ENCODE results near the gene ABCG2. TPM values are rescaled to one million over a fixed set of nuclear protein-coding genes. Genes with fewer than 3 reads are reported as not detected.
A peak's percentile ranks its signal among the peaks of the same experiment; 100 is the strongest.

Gene ABCG2
- total RNA-seq, 1 experiment from 2014 or later = 3.8 TPM

DNA sequence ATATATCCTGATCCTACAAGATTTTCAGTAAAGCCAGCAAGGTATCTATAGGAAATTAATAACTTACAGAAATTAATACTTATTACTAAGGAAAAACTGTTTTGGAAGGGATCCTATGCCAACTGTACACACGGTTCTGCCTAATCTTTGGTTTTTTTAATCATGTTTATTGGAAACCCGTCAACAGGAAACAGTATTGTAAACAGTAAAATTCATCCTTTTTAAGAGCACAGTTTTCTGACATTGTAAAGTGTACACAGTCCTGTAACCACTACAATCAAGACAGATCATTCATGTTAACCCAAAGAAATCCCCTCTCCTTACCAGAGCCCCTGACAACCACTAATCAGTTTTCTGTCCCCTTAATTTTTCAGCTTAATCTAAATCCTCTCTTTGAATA, 9.9 kb downstream of the ABCG2 start:
- no peak overlapping the region for H3K4me3 Mint-ChIP-seq
- DNase-seq (ENCODE audit: low spot score) (no peak), ATAC-seq (no peak)
- no peak for TF ChIP-seq ZNF263 (CRISPR knock-in tag; IDR thresholded peaks at IDR 0.05; ENCODE audit: low read depth)
- TF ChIP-seq GTF2I (CRISPR knock-in tag; conservative IDR thresholded peaks at IDR 0.05) = no peak
- TF ChIP-seq NFATC4 (CRISPR knock-in tag; IDR thresholded peaks at IDR 0.05) = no peak
- TF ChIP-seq, protein P1, sequence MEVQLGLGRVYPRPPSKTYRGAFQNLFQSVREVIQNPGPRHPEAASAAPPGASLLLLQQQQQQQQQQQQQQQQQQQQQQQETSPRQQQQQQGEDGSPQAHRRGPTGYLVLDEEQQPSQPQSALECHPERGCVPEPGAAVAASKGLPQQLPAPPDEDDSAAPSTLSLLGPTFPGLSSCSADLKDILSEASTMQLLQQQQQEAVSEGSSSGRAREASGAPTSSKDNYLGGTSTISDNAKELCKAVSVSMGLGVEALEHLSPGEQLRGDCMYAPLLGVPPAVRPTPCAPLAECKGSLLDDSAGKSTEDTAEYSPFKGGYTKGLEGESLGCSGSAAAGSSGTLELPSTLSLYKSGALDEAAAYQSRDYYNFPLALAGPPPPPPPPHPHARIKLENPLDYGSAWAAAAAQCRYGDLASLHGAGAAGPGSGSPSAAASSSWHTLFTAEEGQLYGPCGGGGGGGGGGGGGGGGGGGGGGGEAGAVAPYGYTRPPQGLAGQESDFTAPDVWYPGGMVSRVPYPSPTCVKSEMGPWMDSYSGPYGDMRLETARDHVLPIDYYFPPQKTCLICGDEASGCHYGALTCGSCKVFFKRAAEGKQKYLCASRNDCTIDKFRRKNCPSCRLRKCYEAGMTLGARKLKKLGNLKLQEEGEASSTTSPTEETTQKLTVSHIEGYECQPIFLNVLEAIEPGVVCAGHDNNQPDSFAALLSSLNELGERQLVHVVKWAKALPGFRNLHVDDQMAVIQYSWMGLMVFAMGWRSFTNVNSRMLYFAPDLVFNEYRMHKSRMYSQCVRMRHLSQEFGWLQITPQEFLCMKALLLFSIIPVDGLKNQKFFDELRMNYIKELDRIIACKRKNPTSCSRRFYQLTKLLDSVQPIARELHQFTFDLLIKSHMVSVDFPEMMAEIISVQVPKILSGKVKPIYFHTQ (CRISPR knock-in tag; IDR thresholded peaks at IDR 0.05) = no peak
- no peak for TF ChIP-seq GABPB1 (CRISPR knock-in tag; IDR thresholded peaks at IDR 0.05)
- TF ChIP-seq, protein P2, sequence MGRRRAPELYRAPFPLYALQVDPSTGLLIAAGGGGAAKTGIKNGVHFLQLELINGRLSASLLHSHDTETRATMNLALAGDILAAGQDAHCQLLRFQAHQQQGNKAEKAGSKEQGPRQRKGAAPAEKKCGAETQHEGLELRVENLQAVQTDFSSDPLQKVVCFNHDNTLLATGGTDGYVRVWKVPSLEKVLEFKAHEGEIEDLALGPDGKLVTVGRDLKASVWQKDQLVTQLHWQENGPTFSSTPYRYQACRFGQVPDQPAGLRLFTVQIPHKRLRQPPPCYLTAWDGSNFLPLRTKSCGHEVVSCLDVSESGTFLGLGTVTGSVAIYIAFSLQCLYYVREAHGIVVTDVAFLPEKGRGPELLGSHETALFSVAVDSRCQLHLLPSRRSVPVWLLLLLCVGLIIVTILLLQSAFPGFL (CRISPR knock-in tag; IDR thresholded peaks at IDR 0.05; ENCODE audit: borderline replicate concordance) = no peak
- CTCF ChIA-PET = interaction anchor here (1.8 kb wide), 1 partner anchor 71 kb away, joined by 4 read pairs; no protein-coding TSS in a partner anchor
- H3K9me3 Mint-ChIP-seq = peaks cover 10% of the 10 kb centered on the region
- H3K4me1 Mint-ChIP-seq = peaks cover 58% of the 10 kb centered on the region
- no peaks in the 10 kb centered on the region for H3K27me3 Mint-ChIP-seq (ENCODE audit: low read depth)
- POLR2A ChIA-PET = no interaction called here
- peaks cover 9% of the 10 kb centered on the region for H3K36me3 Mint-ChIP-seq
- no peak overlapping the region for H3K27ac Mint-ChIP-seq

- H3K36me3 Mint-ChIP-seq = peaks cover 9% of the 10 kb centered on the region
- ChIA-PET POLR2A (no interaction called here), CTCF (interaction anchor here (0.6 to 1.8 kb wide), 2 partner anchors 71 to 158 kb away, joined by 3 to 4 read pairs; no protein-coding TSS in a partner anchor)
- H3K27ac Mint-ChIP-seq = no peak overlapping the region
- no peaks in the 10 kb centered on the region for H3K27me3 Mint-ChIP-seq (ENCODE audit: low read depth)
- H3K4me3 Mint-ChIP-seq = no peak overlapping the region
- peak; percentile 44 for ATAC-seq
- TF ChIP-seq NFATC4 (CRISPR knock-in tag; IDR thresholded peaks at IDR 0.05) (no peak), PRRX2 (CRISPR knock-in tag; IDR thresholded peaks at IDR 0.05) (no peak), IRF2 (CRISPR knock-in tag; IDR thresholded peaks at IDR 0.05; ENCODE audit: borderline replicate concordance, low read depth) (no peak), TEAD1 (CRISPR knock-in tag; IDR thresholded peaks at IDR 0.05) (no peak), GABPB1 (CRISPR knock-in tag; IDR thresholded peaks at IDR 0.05) (no peak), ERG (CRISPR knock-in tag; IDR thresholded peaks at IDR 0.05) (no peak)
- H3K9me3 Mint-ChIP-seq = peaks cover 14% of the 10 kb centered on the region
- H3K4me1 Mint-ChIP-seq = peaks cover 60% of the 10 kb centered on the region
- no peak for DNase-seq (ENCODE audit: low spot score)
Measured at GRCh38 chr4:88147799-88148217, 10.6 kb downstream of the ABCG2 start.

DNA sequence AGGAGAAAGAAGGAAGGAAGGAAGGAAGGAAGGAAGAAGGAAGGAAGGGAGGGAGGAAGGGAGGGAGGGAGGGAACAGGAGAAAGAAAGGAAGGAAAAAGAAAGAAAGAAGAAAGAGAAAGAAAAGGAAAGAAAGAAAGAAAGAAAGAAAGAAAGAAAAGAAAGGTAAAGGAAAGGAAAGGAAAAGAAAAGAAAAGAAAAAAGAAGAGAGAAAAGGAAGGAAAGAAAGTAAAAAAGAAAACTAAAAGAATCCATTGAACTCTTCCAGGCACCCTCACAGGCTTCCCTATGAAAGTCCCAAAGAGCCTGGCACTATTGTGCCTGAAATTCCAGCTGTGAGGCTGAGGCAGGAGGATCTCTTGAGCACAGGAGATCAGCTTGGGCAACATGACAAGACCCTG, 11.5 kb downstream of the ABCG2 start:
- CTCF ChIA-PET = no interaction called here
- no peak overlapping the region for H3K27ac Mint-ChIP-seq
- peaks cover 14% of the 10 kb centered on the region for H3K9me3 Mint-ChIP-seq

GRCh38 chr4:88144866-88145300, 13.6 kb downstream of the ABCG2 start:
- DNase-seq (ENCODE audit: low spot score) (no peak), ATAC-seq (no peak)
- Mint-ChIP-seq H3K27ac (no peak overlapping the region), H3K9me3 (peaks cover 14% of the 10 kb centered on the region), H3K36me3 (peaks cover 9% of the 10 kb centered on the region), H3K4me1 (peaks cover 40% of the 10 kb centered on the region), H3K27me3 (ENCODE audit: low read depth) (no peaks in the 10 kb centered on the region; the same call in 1 of the 2 replicates), H3K4me3 (no peak overlapping the region)
- ChIA-PET CTCF (no interaction called here), POLR2A (no interaction called here)
- TF ChIP-seq NR2C2 (CRISPR knock-in tag; IDR thresholded peaks at IDR 0.05) = no peak
- no peak for TF ChIP-seq ZBTB43 (CRISPR knock-in tag; IDR thresholded peaks at IDR 0.05)
- no peak for TF ChIP-seq ZNF423 (CRISPR knock-in tag; IDR thresholded peaks at IDR 0.05)
- TF ChIP-seq, protein P3, sequence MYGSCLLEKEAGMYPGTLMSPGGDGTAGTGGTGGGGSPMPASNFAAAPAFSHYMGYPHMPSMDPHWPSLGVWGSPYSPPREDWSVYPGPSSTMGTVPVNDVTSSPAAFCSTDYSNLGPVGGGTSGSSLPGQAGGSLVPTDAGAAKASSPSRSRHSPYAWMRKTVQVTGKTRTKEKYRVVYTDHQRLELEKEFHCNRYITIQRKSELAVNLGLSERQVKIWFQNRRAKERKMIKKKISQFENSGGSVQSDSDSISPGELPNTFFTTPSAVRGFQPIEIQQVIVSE (CRISPR knock-in tag; IDR thresholded peaks at IDR 0.05; ENCODE audit: borderline replicate concordance) = no peak
- TF ChIP-seq, protein P4, sequence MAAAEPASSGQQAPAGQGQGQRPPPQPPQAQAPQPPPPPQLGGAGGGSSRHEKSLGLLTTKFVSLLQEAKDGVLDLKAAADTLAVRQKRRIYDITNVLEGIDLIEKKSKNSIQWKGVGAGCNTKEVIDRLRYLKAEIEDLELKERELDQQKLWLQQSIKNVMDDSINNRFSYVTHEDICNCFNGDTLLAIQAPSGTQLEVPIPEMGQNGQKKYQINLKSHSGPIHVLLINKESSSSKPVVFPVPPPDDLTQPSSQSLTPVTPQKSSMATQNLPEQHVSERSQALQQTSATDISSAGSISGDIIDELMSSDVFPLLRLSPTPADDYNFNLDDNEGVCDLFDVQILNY (CRISPR knock-in tag; IDR thresholded peaks at IDR 0.05) = no peak
- TF ChIP-seq CBFB (CRISPR knock-in tag; IDR thresholded peaks at IDR 0.05; ENCODE audit: low read depth) = no peak
- no peak for TF ChIP-seq ELF4 (CRISPR knock-in tag; IDR thresholded peaks at IDR 0.05; ENCODE audit: low read depth)

More for the DNA sequence above, 11.5 kb downstream of the ABCG2 start:
- DNase-seq (ENCODE audit: low spot score) = no peak
- POLR2A ChIA-PET = no interaction called here
- ATAC-seq = no peak
- H3K36me3 Mint-ChIP-seq = peaks cover 9% of the 10 kb centered on the region
- no peak overlapping the region for H3K4me3 Mint-ChIP-seq
- no peaks in the 10 kb centered on the region for H3K27me3 Mint-ChIP-seq (ENCODE audit: low read depth)
- peaks cover 51% of the 10 kb centered on the region for H3K4me1 Mint-ChIP-seq
- no peak for TF ChIP-seq OVOL2 (CRISPR knock-in tag; IDR thresholded peaks at IDR 0.05; ENCODE audit: borderline replicate concordance)
- TF ChIP-seq, protein P5, sequence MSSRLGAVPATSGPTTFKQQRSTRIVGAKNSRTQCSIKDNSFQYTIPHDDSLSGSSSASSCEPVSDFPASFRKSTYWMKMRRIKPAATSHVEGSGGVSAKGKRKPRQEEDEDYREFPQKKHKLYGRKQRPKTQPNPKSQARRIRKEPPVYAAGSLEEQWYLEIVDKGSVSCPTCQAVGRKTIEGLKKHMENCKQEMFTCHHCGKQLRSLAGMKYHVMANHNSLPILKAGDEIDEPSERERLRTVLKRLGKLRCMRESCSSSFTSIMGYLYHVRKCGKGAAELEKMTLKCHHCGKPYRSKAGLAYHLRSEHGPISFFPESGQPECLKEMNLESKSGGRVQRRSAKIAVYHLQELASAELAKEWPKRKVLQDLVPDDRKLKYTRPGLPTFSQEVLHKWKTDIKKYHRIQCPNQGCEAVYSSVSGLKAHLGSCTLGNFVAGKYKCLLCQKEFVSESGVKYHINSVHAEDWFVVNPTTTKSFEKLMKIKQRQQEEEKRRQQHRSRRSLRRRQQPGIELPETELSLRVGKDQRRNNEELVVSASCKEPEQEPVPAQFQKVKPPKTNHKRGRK (CRISPR knock-in tag; IDR thresholded peaks at IDR 0.05; ENCODE audit: borderline replicate concordance) = peak; percentile 62; the same call in 1 of the 2 replicates

All from WTC11 (cell line).